D721Med (cell line): ENCODE measurements around the gene AANAT.

ENCODE experiments used
- DNase-seq: peaks from one replicate; pipeline ENCODE4 v3.0.0; 2011; ENCODE audit warnings: low spot score; ENCODE audit not compliant: insufficient read length
- FAIRE-seq: peaks from 2 replicates; lab custom pipeline; 2011; peaks lifted over from hg19 to GRCh38; lab: Jason Lieb, UNC
- CTCF ChIP-seq: IDR thresholded peaks from 2 replicates; pipeline ENCODE4 v1.5.1; 2012; ENCODE audit warnings: mild to moderate bottlenecking, control low read depth; ENCODE audit not compliant: insufficient read depth; ENCODE audit errors: missing control alignments

Gene AANAT

GRCh38 chr17:76490112-76490710 is 22.8 kb downstream of the AANAT start:
- no peak for TF ChIP-seq CTCF
- DNase-seq (no peak), FAIRE-seq (no peak)

- TF ChIP-seq CTCF: no peak
- FAIRE-seq: no peak
- DNase-seq: no peak
Observed at GRCh38 chr17:76491271-76492122, 24.1 kb downstream of the AANAT start.

- no peak for TF ChIP-seq CTCF
- FAIRE-seq: no peak
- no peak for DNase-seq
Observed at GRCh38 chr17:76492123-76492988, 25.0 kb downstream of the AANAT start.

GRCh38 chr17:76492989-76493501 is 25.6 kb downstream of the AANAT start:
- TF ChIP-seq CTCF: no peak
- FAIRE-seq (no peak), DNase-seq (no peak)

GRCh38 chr17:76493505-76494167 is 26.2 kb downstream of the AANAT start:
- DNase-seq (no peak), FAIRE-seq (no peak)
- no peak for TF ChIP-seq CTCF

- TF ChIP-seq CTCF: no peak
- FAIRE-seq (no peak), DNase-seq (no peak)
Observed at GRCh38 chr17:76495663-76496400, 28.4 kb downstream of the AANAT start.
